GM18868 (cell line): ENCODE measurements around the gene PHF19.
A peak's percentile ranks its signal among the peaks of the same experiment; 100 is the strongest.

Experiments
- ATAC-seq: cut with Tn5 transposase; IDR thresholded peaks from one replicate; pipeline ENCODE4 v1.9.1; 2021; ENCODE audit warnings: mild to moderate bottlenecking, moderate library complexity; ENCODE audit not compliant: unreplicated experiment

Gene PHF19

GRCh38 chr9:120876842-120877240, at the start of gene PHF19:
TSS of gene PHF19 (minus strand) at chr9:120877188. CDS start at chr9:120874741, 2,447 bp downstream.
- ATAC-seq, result peak; percentile 7

GRCh38 chr9:120926397-120926928, 49.5 kb upstream of the PHF19 start, which contains the start of gene TRAF1:
TSS of gene TRAF1 (minus strand) at chr9:120926796. CDS start at chr9:120926075, 721 bp downstream.
- ATAC-seq, result peak; percentile 27

- ATAC-seq, result peak; percentile 58
Measured at GRCh38 chr9:120925535-120926396, 48.8 kb upstream of the PHF19 start.

GRCh38 chr9:120924698-120925534, 47.9 kb upstream of the PHF19 start:
- no peak for ATAC-seq

- no peak for ATAC-seq
Measured at GRCh38 chr9:120923620-120924328, 46.8 kb upstream of the PHF19 start.

GRCh38 chr9:120922404-120923195, 45.6 kb upstream of the PHF19 start:
- no peak for ATAC-seq

- ATAC-seq, result no peak
Measured at GRCh38 chr9:120921661-120922181, 44.7 kb upstream of the PHF19 start.

- ATAC-seq, result peak; percentile 35
Measured at GRCh38 chr9:120920806-120921178, 43.8 kb upstream of the PHF19 start.

- no peak for ATAC-seq
Measured at GRCh38 chr9:120919843-120920805, 43.1 kb upstream of the PHF19 start.

GRCh38 chr9:120918931-120919842, 42.2 kb upstream of the PHF19 start:
- ATAC-seq, result no peak

GRCh38 chr9:120917929-120918762, 41.2 kb upstream of the PHF19 start:
- ATAC-seq, result no peak

- no peak for ATAC-seq
Measured at GRCh38 chr9:120916991-120917880, 40.2 kb upstream of the PHF19 start.

- ATAC-seq, result no peak
Measured at GRCh38 chr9:120916588-120916987, 39.6 kb upstream of the PHF19 start.

GRCh38 chr9:120915854-120916470, 39.0 kb upstream of the PHF19 start:
- peak; percentile 28 for ATAC-seq

- no peak for ATAC-seq
Measured at GRCh38 chr9:120914953-120915352, 38.0 kb upstream of the PHF19 start.
